H1 (cell line): Measurements from ENCODE around the gene ASB16.

ENCODE experiments used
- ATF2 ChIP-seq: IDR thresholded peaks from 2 replicates; pipeline ENCODE4 v1.6.1; 2012; ENCODE audit warnings: low read length, inconsistent platforms
- CTCF ChIP-seq, 3 experiments: IDR thresholded peaks; 1 replicate in 2 of 3; 2 replicates in 1 of 3; pipeline versions ENCODE4 v1.5.1 to v1.6.1; 2011; ENCODE audit warnings: low read length in 3 of 3, mild to moderate bottlenecking in 3 of 3, inconsistent platforms in 2 of 3, low read depth in 1 of 3, moderate library complexity in 1 of 3; ENCODE audit not compliant: insufficient read depth in 1 of 3; ENCODE audit errors: control extremely low read depth in 1 of 3
- EP300 ChIP-seq, 2 experiments: IDR thresholded peaks; 1 replicate in 1 of 2; 2 replicates in 1 of 2; pipeline ENCODE4 v1.6.1; 2011 to 2012; ENCODE audit warnings: low read depth in 2 of 2, low read length in 2 of 2, mild to moderate bottlenecking in 2 of 2, borderline replicate concordance in 1 of 2, inconsistent platforms in 1 of 2, moderate library complexity in 1 of 2
- EZH2 ChIP-seq: fragments of 200-600 bp; sonication (generic); IDR thresholded peaks from 2 replicates; pipeline ENCODE4 v1.7.1; 2012; ENCODE audit warnings: low read depth, mild to moderate bottlenecking, moderate library complexity, low read length, inconsistent platforms; ENCODE audit not compliant: severe bottlenecking
- HDAC6 ChIP-seq: IDR thresholded peaks from one replicate; pipeline ENCODE4 v1.7.1; 2012; ENCODE audit warnings: low read depth, mild to moderate bottlenecking, inconsistent platforms, low read length, moderate library complexity
- JUN ChIP-seq: IDR thresholded peaks from 2 replicates; pipeline ENCODE4 v1.6.1; 2011; ENCODE audit warnings: low read depth, mild to moderate bottlenecking, improper control_type of control experiment, low read length
- POLR2A ChIP-seq, 2 experiments: IDR thresholded peaks; 1 replicate in 1 of 2; 2 replicates in 1 of 2; pipeline ENCODE4 v1.6.1; 2011; ENCODE audit warnings: low read depth in 2 of 2, low read length in 2 of 2, mild to moderate bottlenecking in 2 of 2; ENCODE audit errors: control extremely low read depth in 1 of 2
- RFX5 ChIP-seq: IDR thresholded peaks from 2 replicates; pipeline ENCODE4 v1.6.1; 2011; ENCODE audit warnings: low read depth, low read length, improper control_type of control experiment, borderline replicate concordance
- TAF1 ChIP-seq: IDR thresholded peaks from 2 replicates; pipeline ENCODE4 v1.6.1; 2011; ENCODE audit warnings: mild to moderate bottlenecking, low read depth, low read length
- TBP ChIP-seq: IDR thresholded peaks from 2 replicates; pipeline ENCODE4 v1.6.1; 2011; ENCODE audit warnings: low read depth, low read length, improper control_type of control experiment
- TF ChIP-seq, protein P1 (sequence below): IDR thresholded peaks from 2 replicates; pipeline ENCODE4 v1.6.1; 2012; ENCODE audit warnings: inconsistent platforms

DNA sequence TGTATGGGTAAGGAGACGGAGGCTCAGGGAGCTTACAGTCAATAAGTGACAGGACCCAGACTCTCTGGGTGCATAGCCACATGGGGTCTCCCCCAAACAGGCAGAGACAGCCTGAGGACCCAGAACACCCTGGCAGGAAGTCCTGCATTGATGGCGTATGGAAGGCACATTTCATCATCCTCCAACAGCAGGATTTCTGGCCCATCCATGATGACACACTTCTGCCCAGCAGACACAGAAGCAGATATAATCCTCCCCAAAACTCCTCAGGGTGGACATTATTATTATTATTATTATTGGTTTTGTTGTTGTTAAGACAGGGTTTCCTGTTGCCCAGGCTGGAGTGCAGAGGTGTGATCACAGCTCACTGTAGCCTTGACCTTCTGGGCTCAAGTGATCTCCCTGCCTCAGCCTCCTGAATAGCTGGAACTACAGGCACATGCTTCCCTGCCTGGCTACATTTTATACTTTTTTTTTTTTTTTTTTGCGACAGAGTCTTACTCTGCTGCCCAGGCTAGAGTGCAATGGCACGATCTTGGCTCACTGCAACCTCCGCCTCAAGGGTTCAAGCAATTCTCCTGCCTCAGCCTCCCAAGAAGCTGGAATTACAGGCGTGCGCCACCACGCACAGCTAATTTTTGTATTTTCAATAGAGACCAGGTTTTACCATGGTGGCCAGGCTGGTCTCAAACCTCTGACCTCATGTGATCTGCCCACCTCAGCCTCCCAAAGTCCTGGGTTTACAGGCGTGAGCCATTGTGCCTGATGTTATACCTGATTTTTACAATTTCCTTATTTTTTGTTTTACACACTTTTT, 35.5 kb upstream of the ASB16 start:
- TF ChIP-seq POLR2A (IDR thresholded peaks at IDR 0.05; ENCODE audit: control extremely low read depth in 1 of 2, low read depth in 2 of 2, low read length in 2 of 2) (no peak), CTCF (IDR thresholded peaks at IDR 0.05; ENCODE audit: control extremely low read depth in 1 of 3, insufficient read depth in 1 of 3, low read depth in 1 of 3, low read length in 3 of 3) (no peak), RFX5 (no peak), TBP (no peak), EZH2 (no peak), JUN (no peak), ATF2 (no peak), TAF1 (no peak), HDAC6 (no peak), EP300 (IDR thresholded peaks at IDR 0.05; ENCODE audit: borderline replicate concordance in 1 of 2, low read depth in 2 of 2, low read length in 2 of 2) (no peak)
- TF ChIP-seq, protein P1, sequence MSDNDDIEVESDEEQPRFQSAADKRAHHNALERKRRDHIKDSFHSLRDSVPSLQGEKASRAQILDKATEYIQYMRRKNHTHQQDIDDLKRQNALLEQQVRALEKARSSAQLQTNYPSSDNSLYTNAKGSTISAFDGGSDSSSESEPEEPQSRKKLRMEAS: no peak
